Amygdala (tissue), 56 donors: ENCODE data around the gene ATF7.
"Not testable (repeated sequence)": the region's sequence is repeated elsewhere in the genome, so short reads cannot be mapped to it uniquely, and the experiment has no call there.

Experiments
- DNase-seq, 56 donors: peaks; one replicate each; lab custom pipeline; 2025; lab: John Stamatoyannopoulos, UW

The ATF7 gene

DNA sequence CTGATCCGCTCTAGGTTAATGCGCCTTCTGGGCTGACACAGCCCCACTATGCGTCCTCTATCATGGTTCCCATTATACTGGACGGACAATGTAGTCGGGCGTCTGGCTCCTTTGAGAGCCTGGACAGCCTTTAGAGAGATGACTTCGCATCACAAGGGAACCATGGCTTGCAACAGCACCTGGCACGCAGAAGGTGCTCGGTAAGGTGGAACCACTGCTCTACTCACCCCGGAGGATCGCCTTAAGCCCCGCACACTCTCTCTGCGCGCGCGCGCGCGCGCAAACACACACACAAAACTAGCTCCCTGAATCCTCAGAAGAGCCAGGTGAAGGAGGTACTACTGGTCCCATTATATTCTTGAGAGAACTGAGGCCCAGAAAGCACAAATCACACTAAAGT is 134.0 kb downstream of the ATF7 start:
- no peak for DNase-seq

DNA sequence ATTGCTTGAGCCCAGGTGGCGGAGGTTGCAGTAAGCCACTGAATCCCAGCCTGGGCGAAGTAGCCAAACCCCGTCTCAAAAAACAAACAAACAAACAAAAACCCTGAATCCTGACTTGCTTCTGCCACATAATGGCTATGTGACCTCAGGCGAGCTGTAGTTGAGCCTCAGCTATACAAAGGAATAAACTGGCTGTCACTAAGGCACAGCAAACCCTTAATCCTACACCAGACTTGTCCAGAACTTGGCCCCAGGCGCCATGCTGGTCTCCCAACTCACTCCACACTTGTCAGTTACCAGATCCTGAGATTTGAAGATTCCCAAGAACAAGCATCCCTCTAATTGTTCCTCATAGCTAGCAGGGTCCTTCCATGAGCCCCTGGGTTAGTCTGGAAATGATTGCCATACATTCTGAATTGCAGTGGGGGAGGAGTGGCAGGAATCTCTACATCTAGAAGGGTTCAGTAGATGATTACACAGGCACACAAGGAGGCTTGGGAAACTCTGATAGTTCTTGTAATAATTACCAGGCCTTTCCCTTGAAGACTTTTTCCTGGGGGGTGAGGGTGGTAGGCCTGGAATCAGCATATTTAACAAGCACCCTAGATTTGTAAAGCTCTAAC is 136.8 kb downstream of the ATF7 start:
- no peak for DNase-seq

DNA sequence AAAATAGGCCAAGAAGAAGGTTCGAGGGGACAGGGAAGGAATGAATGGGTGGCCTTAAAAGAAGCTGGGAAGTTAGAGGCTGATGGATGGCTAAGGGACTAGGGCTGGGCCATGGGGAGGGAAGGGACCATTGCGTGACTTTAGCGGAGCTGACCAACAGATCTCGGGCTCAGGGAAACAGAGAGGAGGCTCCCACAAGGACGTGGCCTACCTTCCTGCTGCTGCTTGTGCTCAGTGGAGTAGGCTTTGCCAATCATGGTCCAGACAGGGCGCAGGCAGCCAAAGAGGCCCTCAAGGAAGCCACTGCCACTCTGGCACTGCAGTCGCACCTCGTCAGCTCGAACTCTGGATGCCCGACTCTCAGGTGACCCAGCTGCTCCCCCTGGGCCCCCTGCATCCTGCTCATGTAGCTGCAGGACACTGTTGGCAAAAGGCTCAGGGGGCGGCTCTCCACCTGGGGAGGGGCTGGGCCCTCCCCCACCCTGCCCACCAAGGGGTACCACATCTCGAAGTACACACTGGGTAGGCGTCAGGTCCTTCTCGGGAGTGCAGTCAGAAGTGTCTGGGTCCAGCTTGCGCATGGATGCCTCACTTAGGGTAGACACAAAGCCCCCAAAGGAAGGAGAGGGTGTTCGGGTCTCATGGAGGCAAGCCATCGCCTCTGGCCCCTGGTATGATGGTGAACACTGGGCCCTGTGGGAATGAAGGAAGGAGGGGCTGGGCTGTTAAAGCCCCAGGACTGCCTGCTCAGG is 139.3 kb downstream of the ATF7 start:
- DNase-seq = no peak

DNA sequence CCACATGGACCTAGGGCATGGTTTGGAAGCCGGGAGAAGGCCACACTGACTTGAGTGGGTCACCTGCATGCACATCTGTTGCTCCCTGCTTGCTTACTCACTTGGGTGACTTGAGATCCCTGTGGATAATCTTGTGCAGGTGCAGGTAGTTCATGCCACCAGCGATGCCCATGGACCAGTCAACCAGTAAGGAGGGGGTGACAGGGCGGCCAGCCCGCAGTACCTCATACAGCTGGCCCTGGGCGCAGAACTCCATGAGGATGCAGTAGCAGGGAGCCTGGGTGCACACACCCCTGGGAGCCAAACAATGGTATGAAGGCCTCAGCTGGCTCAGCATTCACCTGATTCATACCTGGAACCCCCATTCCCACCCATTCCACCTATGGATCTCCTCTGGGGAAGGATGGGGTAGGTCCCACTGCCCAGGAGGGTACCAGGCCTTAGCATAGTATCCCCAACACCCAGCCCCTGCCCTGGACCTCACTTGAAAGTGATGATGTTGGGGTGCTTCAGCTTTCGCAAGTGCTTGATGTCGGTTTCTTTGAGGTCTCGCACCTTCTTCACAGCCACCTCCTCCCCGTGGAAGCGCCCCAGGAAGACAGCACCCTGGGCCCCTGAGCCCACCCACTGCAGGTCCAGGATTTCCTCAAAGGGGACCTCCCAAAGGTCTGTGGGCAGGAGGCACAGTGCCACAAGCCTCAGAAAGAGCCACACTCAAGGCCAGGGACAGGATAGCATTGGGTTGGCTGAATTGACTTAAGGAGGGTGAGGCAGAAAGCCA is 140.0 kb downstream of the ATF7 start:
- no peak for DNase-seq

DNA sequence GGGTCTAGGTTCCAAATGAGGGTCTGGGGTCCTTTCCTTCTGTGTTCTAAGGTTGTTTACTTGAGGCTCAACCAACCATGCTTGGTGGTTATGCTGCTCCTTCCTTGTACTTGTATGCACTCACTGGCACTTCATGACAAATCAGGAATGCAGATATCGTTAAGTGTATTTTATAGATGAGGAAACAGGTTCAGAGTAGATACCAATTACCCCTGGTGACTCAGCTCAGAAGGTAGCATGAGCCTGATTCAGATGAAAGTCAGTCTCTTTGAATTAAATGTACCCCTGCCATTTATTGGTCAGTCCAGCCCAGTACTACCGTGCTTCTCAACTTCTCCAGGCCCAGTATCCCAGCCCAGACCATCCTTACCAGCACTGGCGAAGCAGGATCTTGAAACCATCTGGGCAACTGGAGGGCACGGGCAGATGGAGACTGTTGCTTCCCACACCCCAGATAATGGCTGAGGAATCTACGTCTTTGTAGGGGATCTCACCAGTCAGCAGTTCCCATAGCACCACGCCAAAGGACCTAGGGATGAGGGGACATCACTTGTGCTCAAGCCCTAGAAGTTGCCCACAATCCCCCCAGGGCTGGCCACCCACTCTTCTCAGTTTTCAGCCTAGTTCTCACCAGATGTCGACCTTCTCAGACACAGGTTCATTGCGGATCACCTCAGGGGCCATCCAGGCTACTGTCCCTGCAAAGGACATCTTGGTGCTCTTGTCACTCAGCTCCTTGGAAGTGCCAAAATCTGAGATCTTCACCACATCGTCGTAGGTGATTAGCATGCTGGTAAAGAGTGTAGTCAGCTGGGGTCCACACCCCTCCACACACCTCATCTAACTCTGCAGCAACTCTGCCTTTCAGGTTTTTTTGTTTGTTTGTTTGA is 141.3 kb downstream of the ATF7 start:
- no peak for DNase-seq

DNA sequence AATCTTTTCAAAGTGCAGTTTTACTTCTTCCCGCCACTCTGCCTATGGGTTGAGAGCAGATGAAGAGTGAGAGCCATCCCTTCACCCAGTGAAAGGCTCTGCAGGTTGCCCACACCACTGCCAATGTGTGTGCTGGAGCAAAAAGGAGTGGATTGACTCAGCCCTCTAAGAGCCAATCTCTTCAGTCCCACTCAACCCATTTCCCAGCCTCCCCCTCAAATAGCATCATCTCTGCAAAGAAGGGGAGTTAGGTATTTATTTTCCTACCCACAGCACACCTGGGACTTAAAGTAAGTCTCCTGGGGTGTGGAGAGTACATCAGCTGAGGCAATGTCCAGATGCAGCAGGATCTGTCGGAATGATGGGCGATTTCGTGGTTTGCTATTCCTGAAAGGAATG is 142.2 kb downstream of the ATF7 start:
- no peak for DNase-seq

DNA sequence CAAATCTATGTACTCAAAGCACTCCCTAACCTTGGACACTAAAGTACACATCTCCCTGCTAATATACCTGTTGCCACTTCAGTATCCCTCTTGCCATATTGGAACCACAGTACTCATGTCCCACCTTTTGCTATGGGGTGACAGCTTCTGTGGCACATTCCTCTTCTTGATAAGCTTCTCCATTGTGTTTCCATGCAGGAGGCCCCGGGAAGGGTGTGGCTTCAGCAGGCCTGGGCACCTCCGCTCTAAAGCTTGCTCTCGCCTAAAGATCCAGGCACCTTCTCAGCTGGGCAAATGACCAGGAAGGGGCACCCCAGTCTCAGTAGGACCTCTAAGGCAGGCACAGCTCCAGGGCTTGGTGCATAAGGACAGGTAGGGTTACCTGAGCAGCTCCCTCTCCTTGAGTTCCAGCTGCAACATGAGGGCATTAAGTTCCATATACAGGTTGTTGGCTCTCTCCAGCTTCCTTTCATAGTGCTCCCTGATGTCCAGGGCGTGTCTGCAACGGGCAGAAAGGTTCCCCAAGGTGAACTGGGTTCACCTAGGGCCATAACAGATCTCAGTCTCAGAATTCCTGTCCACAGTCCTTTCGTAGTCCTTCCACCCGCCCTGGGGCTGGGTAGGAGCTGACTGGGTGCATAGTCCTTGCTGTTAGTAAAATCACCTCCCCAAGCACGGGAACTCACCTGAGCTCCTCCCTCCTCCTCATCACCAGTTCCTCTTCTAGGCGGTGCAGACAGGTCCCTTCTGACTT is 142.8 kb downstream of the ATF7 start:
- DNase-seq = no peak

DNA sequence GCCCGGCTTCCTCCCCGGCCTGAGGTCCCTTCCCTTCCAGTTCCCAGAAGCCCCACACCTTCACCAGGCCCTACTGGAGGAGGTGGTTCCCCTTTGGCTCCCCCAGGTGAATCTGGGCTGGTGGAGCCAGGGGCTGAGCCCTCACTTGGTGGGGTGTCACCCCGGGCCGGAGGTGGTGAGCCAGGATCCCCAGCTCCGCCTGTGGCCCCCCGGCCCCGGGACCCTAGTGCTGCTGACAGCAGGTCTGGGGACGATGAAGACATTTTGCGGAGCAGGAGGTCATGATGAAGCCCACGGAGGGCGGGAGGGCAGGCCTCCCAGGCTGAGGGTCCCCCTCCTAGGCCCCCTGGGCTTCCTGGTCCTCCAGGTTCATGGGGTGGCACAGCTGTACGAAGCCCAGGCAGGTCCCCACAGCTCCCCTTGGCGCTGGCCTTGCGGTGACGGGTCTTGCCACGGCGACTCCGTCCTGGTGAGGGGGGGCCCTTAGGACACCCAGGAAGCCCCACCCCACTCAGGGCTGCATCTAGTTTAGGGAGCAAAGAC is 143.5 kb downstream of the ATF7 start:
- no peak for DNase-seq

DNA sequence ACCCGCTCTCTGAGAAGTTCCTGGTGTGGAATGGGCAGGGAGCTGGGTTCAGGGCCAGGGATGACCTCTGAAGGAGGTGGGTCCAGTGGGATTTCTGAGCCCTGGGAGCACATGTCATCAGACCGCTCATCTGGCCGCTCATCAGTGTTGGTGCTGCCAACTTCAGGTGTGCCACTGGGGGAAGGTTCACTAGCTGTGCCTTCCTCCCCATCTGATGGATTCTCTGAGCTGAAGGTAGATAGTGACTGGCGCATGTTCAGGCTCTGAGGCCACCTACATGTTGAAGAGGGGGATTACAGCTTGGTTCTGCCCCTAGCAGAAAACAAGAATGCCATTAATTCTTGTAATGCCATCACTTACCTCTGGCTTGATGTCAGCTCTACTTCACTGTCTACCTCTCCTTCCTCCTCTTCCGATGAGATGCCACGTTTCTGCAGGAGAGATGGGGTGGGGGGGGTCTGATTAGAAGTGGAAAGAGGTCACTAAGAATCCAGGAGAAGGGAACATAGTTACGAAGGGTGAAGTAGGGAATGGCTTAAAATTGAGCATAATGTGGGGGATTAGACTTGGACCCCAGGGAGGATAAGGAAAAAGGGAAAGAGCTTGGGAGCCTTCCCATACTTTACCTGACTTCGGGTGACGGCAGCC is 144.1 kb downstream of the ATF7 start:
- no peak for DNase-seq

DNA sequence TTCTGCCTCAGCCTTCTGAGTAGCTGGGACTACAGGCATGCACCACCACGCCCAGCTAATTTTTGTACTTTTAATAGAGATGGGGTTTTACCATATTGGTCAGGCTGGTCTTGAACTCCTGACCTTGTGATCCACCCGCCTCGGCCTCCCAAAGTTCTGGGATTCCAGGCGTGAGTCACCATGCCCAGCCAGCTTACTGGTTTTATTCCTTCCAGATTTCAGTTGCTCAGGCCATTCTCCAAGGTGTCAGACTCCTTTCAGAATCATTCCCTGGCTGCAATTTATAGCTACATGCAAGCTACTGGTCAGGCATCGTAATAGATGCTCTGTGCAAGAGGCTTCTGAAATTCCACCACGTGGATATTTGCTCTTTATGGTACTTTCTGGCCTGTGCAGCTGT is 144.7 kb downstream of the ATF7 start:
- not testable (repeated sequence) for DNase-seq

DNA sequence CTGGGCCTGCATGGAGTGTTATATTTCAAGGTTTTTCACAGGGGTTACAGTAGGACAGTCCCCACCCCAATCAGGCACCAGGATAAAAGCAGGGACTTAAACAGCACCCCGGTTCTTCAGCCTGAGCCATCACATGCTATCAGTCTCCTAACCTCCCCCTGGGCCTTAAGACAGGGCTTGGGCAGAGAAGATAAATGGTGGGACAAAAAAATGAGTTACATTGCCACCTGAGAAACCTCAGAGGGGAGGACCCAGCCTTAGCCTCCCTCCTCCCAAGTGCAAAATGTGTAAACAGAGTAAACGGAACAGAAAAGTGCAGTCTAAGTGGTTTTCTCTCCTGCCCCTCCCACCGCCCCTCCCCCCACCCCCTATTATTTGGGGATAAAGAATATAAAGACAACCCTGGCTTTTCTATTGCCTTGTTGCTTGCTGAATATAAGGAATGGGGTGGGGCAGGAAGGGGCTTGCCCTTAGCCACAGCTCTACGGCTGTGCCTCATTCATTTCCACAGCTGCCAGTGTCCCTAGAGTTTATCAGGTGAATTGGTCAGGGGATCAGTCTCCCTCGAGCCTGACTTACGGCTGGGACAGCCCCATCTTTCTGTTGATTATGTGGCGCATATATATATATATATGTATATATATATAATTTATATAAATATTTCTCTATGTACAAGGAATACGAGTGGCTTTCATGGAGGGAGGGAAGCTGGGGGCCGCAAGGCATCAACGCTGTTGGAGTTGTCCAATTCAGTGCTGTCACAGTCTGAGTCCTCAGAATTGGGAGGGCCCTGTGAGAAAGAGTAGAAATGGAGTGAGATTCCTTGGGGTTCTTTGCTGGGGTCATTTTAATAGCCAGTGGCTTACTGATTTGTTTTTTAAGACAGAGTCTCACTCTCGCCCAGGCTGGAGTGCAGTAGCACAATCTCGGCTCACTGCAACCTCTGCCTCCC is 145.4 kb downstream of the ATF7 start:
- DNase-seq = no peak

DNA sequence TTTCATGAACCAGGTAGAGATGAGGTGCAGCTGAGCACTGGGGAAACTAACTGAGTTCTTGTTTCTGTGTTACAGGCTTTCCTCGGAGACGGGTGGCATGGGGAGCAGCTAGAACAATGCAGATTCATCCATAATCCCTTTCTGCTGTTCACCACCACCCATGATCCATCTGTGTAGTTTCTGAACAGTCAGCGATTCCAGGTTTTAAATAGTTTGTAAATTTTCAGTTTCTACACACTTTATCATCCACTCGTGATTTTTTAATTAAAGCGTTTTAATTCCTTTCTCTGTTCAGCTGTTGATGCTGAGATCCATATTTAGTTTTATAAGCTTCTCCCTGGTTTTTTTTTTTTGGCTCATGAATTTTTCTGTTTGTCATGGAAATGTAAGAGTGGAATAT is 146.9 kb downstream of the ATF7 start:
- no peak for DNase-seq

DNA sequence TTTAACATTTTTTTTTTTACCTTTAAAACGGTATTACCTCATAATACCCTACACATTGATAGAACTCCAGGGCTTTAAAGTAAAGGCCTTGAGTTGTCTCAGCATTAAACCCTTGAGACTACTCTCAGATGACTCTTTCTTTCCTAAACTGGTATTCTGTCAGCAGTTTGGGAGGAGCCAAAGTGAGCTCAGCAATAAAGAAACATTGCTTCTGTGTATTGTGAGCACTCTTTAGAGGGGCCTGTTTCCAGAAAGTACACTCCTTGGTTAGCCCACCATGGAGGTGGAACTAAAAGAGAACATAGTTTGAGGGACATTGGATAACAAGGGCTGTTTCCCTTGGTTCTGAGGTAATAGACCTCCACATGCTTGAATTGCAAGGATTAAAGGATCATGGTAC is 147.3 kb downstream of the ATF7 start:
- no peak for DNase-seq

DNA sequence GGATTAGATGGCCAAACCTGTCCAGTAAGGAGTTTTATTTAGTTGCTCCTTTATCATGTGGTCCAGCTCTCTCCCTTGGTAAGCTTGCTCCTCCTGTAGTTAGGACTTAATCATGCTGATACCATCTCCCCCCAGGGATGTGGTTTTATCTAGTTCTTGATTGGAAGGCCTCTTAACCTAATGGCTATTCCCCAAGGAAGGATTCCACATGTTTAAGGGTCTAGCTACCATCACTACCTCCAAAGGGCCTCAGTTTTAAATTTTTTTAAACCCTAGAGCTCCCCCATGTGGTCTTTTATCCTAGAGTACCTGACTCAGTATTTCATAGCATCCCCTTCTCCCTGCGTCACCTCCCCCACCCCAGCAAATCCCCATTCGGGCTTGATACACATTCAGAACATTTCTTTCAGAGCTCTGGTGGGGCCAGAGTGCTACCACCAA is 149.4 kb downstream of the ATF7 start:
- no peak for DNase-seq

DNA sequence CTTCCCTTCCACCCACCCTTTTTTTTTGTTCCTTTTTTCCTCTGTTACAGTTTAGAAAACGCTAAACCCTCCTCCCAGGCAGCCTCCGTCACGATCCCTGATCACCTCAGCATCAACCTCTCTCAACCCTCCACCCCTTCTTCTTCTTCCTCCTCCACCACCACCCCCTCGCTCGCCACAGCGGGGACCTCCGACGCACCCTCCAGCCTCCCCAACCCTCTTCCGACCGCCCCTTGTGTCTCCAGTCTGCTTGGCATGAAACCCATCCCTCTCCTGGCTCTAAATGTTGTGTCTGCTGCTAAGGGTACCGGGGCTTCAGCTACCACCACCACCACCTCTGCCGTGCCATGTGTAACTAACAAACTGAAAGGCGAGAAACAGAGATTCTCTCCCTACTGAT is 151.4 kb downstream of the ATF7 start:
- DNase-seq = no peak

DNA sequence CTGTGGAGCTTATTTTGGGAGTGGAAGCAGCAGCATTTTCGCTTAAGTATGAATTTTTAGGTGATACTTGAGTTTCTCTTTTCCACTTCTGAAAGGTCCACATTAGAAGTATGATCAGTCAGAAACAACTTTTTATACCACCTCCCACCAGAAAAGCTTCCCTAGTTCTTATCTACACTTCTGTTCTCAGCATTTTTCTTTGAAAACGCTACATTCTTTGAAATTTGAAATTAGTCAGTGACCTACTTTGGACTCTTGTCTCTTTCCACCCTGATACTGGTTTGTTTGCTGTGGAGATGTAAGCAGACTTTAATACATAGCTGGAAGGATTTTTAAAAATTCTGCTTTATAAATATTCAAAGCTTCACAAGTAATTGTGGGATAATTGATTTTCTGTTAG is 152.1 kb downstream of the ATF7 start:
- no peak for DNase-seq

DNA sequence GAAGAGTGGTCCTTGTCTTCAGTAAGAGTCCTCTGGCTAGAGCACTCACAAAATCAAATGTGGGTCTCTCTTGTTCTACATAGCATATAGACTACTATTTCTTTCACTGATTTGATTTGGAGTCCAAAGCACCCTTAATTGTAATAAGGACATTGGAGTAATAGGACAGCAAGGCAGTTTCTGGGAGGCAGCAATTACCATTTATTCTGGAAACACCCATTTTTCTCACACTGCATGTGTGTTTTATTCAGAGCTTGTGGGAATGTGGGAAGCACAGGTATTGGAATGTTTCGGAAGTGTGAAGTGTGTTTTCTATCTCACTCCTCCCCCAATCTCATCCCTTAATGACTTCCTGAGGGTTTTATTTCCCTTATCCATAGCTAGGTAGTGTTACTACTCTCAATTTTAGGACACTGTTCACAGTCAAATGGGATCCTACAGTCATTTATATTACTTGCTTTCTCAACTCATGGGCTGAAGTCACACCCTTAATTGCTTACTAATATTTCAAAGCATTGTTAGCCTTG is 154.1 kb downstream of the ATF7 start:
- DNase-seq = no peak

DNA sequence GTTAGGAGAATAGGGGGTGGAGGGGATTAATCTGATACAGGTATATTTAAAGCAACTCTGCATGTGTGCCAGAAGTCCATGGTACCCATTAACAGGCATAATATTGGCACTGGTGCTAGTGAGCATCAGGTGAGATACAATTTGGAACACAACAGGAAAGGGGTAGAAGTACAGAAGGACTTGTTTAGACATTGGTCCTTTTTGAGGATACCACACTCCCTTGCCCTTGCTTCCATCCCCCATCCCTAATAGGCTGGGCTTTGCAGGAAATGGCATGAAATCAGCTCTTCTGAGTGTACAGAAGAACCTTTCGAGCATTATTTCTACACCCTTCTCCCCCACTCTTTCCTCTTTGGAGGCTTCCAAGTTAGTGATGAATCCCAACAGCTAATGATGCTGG is 157.9 kb downstream of the ATF7 start:
- DNase-seq = no peak
